Esophagus muscularis mucosa (tissue), 4 donors: ENCODE measurements around the gene UBE2V1. TPM values are rescaled to one million over a fixed set of nuclear protein-coding genes. Genes with fewer than 3 reads are reported as not detected.
"Not testable (repeated sequence)": the region's sequence is repeated elsewhere in the genome, so short reads cannot be mapped to it uniquely, and the experiment has no call there.

ENCODE experiments used
- DNase-seq: peaks from one replicate; pipeline ENCODE4 v3.0.0-alpha.2; 2017; ENCODE audit errors: extremely low spot score
- H3K27ac ChIP-seq, 4 donors: fragments of 200-600 bp; sonication (generic); replicated peaks in 1 of 4; 1 replicate in 3 of 4; 2 replicates in 1 of 4; pipeline ENCODE4 v1.5.1; 2016 to 2019; ENCODE audit warnings: mild to moderate bottlenecking in 1 of 4
- H3K27me3 ChIP-seq, 4 donors: fragments of 200-600 bp; sonication (generic); one replicate each; pipeline versions ENCODE4 v1.5.1 to v1.6.0; 2016 to 2019
- H3K36me3 ChIP-seq, 4 donors: fragments of 200-600 bp; sonication (generic); one replicate each; pipeline ENCODE4 v1.5.1; 2016 to 2019
- H3K4me1 ChIP-seq, 4 donors: fragments of 200-600 bp; sonication (generic); one replicate each; pipeline ENCODE4 v1.5.1; 2016 to 2019
- H3K4me3 ChIP-seq, 4 donors: fragments of 200-600 bp; sonication (generic); 1 replicate in 2 of 4; 2 replicates in 2 of 4; pipeline ENCODE4 v1.5.1; 2016 to 2019; ENCODE audit warnings: mild to moderate bottlenecking in 4 of 4, moderate library complexity in 1 of 4
- H3K9me3 ChIP-seq, 4 donors: fragments of 200-600 bp; sonication (generic); 1 replicate in 3 of 4; 2 replicates in 1 of 4; pipeline ENCODE4 v1.5.1; 2016 to 2019
- CTCF ChIP-seq, 3 experiments: fragments of 200-600 bp in 2 of 3; fragments of 450-650 bp in 1 of 3; sonication (generic) in 2 of 3; IDR thresholded peaks; one replicate each; pipeline ENCODE4 v1.5.1; 2017 to 2019; ENCODE audit warnings: antibody characterized with exemption in 3 of 3, mild to moderate bottlenecking in 2 of 3, moderate library complexity in 1 of 3
- EP300 ChIP-seq: sonication (generic); formaldehyde crosslinking; IDR thresholded peaks from one replicate; pipeline ENCODE4 v1.6.1; 2017; ENCODE audit warnings: antibody characterized with exemption
- POLR2A ChIP-seq: fragments of 450-650 bp; IDR thresholded peaks from one replicate; pipeline ENCODE4 v1.6.1; 2017; ENCODE audit warnings: antibody characterized with exemption, moderate library complexity, mild to moderate bottlenecking, low read depth
- POLR2AphosphoS5 ChIP-seq, 2 donors: sonication (generic); formaldehyde crosslinking; IDR thresholded peaks; one replicate each; pipeline ENCODE4 v1.6.1; 2017; ENCODE audit warnings: antibody characterized with exemption in 2 of 2
- WGBS: methylation state at CpG from one replicate; pipeline ENCODE4 v1.1.5; 2018; 5-methylcytosine and 5-hydroxymethylcytosine counted together
- intact Hi-C: fragments of 100-400 bp; cut with DNase I; formaldehyde crosslinking; loops from one replicate; pipeline ENCODE4 v1.15.1; 2023
- total RNA-seq, 4 donors: library from RNA; depleted of rRNA; stranded (reverse); fragments of >200 nt; gene quantifications; one replicate each; pipeline versions ENCODE4 v1.1.0 to v1.2.1, GENCODE V29; 2016

UBE2V1 gene
- total RNA-seq, 4 donors from 2014 or later, result 66.8 to 104 (median 78.3) TPM

- TF ChIP-seq CTCF (IDR thresholded peaks at IDR 0.05) (no peak), POLR2A (no peak), EP300 (no peak), POLR2AphosphoS5 (IDR thresholded peaks at IDR 0.05) (no peak)
- Histone ChIP-seq H3K4me3 (no peak overlapping the region), H3K27me3 (no peaks in the 10 kb centered on the region), H3K36me3 (peaks cover 9 to 34% (median 19%) of the 10 kb centered on the region in 4 donors), H3K4me1 (peaks cover 22 to 41% (median 32%) of the 10 kb centered on the region in 4 donors), H3K9me3 (no peaks in the 10 kb centered on the region), H3K27ac (no peak overlapping the region)
- DNase-seq, result no peak
- 78% methylated on average over 3 of the region's 7 CpGs for WGBS
- intact Hi-C loops, result no loop called here
Measured at GRCh38 chr20:50083034-50083433, 29.9 kb downstream of the UBE2V1 start.

DNA sequence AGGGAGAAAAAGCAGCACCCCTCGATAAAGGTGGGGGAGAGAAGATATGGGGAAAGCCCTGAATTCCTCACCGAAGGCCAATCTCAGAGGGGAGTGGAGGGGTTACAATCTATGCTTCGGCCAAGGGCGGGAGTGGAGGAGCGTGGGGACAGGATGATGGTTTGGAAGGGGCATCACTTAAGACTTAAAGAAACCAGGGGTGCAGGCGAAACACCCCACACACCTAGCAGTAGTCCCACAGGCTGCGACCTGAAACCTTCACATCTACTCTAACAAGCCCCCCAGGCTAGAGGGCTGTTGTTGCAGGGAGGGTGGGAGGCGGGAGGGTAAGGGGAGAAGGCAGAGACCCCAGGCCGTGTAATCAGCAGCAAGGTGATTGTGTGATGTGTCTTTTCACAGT is 30.9 kb downstream of the UBE2V1 start:
- Histone ChIP-seq H3K4me1 (peaks cover 22 to 34% (median 26%) of the 10 kb centered on the region in 4 donors), H3K36me3 (peaks cover 9 to 34% (median 19%) of the 10 kb centered on the region in 4 donors)
- H3K27me3 ChIP-seq, intact Hi-C loops, H3K4me3 ChIP-seq, DNase-seq, H3K9me3 ChIP-seq, H3K27ac ChIP-seq: not testable (repeated sequence)
- WGBS, result 90% methylated on average over 9 of the region's 9 CpGs

DNA sequence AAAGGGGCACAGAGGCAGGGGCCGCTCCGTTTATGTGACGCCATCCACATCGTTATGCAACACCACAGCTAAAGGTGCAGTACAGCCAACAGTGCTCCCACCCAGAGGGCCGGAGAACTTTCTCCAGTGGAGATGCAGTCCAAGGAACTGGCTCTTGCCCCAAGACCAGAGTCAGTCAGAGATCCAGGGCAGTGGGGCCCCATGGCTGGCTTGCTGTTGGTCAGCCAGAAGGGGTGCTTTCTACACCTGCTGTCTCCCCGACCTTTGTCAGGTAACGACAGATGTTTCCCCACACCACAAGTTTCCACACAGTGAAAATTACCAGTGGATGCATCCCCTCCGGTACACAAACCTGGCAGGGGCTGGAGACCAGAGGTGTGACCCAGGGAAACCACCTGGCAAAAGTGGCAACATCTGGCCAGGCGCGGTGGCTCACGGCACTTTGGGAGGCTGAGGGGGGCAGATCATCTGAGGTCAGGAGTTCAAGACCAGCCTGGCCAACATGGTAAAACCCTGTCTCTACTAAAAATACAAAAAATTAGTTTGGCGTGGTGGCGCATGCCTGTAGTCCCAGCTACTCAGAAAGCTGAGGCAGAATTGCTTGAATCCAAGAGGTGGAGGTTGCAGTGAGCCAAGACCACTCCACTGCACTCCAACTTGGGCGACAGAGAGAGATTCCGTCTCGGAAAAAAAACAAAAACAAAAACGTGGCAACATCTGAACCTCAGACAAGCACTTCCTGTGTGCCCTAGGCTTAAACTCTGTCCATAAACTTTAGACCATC is 34.9 kb downstream of the UBE2V1 start:
- Histone ChIP-seq H3K4me3 (no peak overlapping the region), H3K9me3 (no peaks in the 10 kb centered on the region), H3K36me3 (peaks cover 9 to 25% (median 14%) of the 10 kb centered on the region in 4 donors), H3K27ac (no peak overlapping the region), H3K27me3 (no peaks in the 10 kb centered on the region), H3K4me1 (peaks cover 15 to 28% (median 27%) of the 10 kb centered on the region in 4 donors)
- intact Hi-C loops, result no loop called here
- TF ChIP-seq POLR2AphosphoS5 (IDR thresholded peaks at IDR 0.05), result no peak
- no peak for TF ChIP-seq EP300
- no peak for TF ChIP-seq POLR2A
- TF ChIP-seq CTCF (IDR thresholded peaks at IDR 0.05), result no peak
- DNase-seq, result no peak
- 59% methylated on average over 14 of the region's 17 CpGs for WGBS

DNA sequence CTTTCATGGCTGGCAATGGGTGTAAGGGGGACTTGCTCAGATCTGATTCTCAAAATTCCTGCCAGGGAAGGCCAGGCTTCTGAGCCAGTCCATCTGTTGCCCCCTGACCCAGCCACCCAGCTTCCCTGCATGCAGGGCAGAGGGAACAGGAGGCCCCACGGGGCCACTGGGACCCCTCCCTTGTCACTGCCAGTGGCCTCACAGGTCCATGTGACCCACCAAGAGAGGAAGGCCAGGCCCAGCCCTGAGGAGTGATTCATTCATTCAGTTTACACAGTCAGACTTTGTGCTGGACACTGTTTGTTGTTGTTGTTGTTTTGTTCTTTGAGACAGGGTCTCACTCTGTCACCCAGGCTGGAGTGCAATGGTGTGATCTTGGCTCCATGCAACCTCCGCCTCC is 39.5 kb downstream of the UBE2V1 start:
- Histone ChIP-seq H3K27me3 (no peaks in the 10 kb centered on the region), H3K36me3 (no peaks in the 10 kb centered on the region), H3K9me3 (no peaks in the 10 kb centered on the region), H3K4me3 (no peak overlapping the region), H3K27ac (no peak overlapping the region), H3K4me1 (peaks cover 21 to 40% (median 38%) of the 10 kb centered on the region in 4 donors)
- 65% methylated on average over 2 of the region's 2 CpGs for WGBS
- no peak for DNase-seq
- intact Hi-C loops, result loop anchor here (5.0 kb wide), 1 partner anchor 99 kb away; no protein-coding TSS in a partner anchor
- TF ChIP-seq POLR2AphosphoS5 (IDR thresholded peaks at IDR 0.05) (no peak), EP300 (no peak), POLR2A (no peak), CTCF (IDR thresholded peaks at IDR 0.05) (no peak)

DNA sequence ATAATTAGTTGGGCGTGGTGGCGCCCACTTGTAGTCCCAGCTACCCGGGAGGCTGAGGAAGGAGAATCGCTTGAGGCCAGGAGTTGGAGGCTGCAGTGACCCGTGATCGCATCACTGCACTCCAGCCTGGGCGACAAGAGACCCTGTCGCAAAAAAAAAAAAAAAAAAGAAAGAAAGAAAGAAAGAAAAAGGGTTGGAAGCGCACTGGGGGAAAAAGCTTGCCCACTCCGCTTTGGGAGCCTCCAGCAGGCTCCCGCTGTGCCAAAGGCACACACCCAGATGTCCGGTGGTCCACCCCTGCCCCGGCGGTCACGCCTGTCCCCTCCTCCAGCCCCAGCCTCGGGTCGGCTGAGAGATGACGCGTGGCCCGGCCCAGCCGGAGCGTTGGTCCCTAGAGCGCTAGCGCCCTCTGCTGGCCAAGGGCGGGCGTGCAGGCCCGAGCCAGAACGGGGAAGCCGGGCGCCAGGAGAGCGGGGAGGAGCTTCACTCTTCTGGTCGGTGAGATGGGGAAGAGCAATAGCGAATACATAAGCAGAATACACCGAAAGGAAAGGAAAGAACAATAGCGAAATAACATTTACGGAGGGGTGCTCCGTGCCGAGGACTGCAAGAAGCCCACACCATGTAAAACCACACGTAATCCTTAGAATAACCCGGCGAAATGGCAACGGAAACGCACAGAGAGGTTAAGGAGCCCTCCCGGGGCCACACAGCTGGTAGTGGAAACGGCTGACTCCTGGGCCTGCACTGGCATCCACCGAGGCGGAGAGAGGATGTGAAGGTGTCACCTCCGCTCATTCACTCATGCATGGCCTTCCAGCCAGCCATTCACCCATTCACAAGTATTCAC is 41.7 kb downstream of the UBE2V1 start:
- Histone ChIP-seq H3K36me3 (no peaks in the 10 kb centered on the region), H3K4me1 (peaks cover 16 to 30% (median 27%) of the 10 kb centered on the region in 4 donors), H3K9me3 (no peaks in the 10 kb centered on the region), H3K27ac (no peak overlapping the region), H3K27me3 (no peaks in the 10 kb centered on the region), H3K4me3 (peak overlapping the region; percentile 39 to 54 (median 45))
- intact Hi-C loops, result loop anchor here (1.0 to 5.0 kb wide), 2 partner anchors 92 to 101 kb away; no protein-coding TSS in a partner anchor
- no peak for TF ChIP-seq POLR2A
- peak in 2 of 3 experiments; percentile 100 for TF ChIP-seq CTCF (IDR thresholded peaks at IDR 0.05)
- TF ChIP-seq EP300, result no peak
- peak in 1 of 2 donors; percentile 82 for TF ChIP-seq POLR2AphosphoS5 (IDR thresholded peaks at IDR 0.05)
- WGBS, result 13% methylated on average over 48 of the region's 48 CpGs
- DNase-seq, result peak; percentile 98
